Thyroid gland (tissue), 4 donors: Measurements from ENCODE around the gene ABCB8.

Experiments used
- POLR2A ChIP-seq, 2 donors: fragments of 450-650 bp; IDR thresholded peaks; one replicate each; pipeline ENCODE4 v1.6.1; 2017; ENCODE audit warnings: antibody characterized with exemption in 2 of 2, mild to moderate bottlenecking in 2 of 2, moderate library complexity in 1 of 2
- TF ChIP-seq, protein P1 (sequence below), 6 experiments: fragments of 200-600 bp in 3 of 6; fragments of 450-650 bp in 3 of 6; sonication (generic) in 3 of 6; IDR thresholded peaks; one replicate each; pipeline ENCODE4 v1.5.1; 2016 to 2019; ENCODE audit warnings: antibody characterized with exemption in 6 of 6, mild to moderate bottlenecking in 2 of 6, inconsistent platforms in 1 of 6, moderate library complexity in 1 of 6

GRCh38 chr7:151014950-151015349 is 13.3 kb upstream of the ABCB8 start:
- TF ChIP-seq, protein P1, sequence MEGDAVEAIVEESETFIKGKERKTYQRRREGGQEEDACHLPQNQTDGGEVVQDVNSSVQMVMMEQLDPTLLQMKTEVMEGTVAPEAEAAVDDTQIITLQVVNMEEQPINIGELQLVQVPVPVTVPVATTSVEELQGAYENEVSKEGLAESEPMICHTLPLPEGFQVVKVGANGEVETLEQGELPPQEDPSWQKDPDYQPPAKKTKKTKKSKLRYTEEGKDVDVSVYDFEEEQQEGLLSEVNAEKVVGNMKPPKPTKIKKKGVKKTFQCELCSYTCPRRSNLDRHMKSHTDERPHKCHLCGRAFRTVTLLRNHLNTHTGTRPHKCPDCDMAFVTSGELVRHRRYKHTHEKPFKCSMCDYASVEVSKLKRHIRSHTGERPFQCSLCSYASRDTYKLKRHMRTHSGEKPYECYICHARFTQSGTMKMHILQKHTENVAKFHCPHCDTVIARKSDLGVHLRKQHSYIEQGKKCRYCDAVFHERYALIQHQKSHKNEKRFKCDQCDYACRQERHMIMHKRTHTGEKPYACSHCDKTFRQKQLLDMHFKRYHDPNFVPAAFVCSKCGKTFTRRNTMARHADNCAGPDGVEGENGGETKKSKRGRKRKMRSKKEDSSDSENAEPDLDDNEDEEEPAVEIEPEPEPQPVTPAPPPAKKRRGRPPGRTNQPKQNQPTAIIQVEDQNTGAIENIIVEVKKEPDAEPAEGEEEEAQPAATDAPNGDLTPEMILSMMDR (IDR thresholded peaks at IDR 0.05): no peak
- no peak for TF ChIP-seq POLR2A (IDR thresholded peaks at IDR 0.05)
